DND-41 (cell line): ENCODE data around the gene APBB1IP.

ENCODE experiments used
- CTCF ChIP-seq: IDR thresholded peaks from 2 replicates; pipeline ENCODE4 v1.5.1; 2012; ENCODE audit warnings: borderline replicate concordance, low read length, moderate library complexity, mild to moderate bottlenecking; ENCODE audit not compliant: poor library complexity, severe bottlenecking; ENCODE audit errors: extremely low read depth
- EZH2 ChIP-seq: IDR thresholded peaks from 3 replicates; pipeline ENCODE4 v1.6.1; 2012; ENCODE audit warnings: borderline replicate concordance, low read depth, mild to moderate bottlenecking, moderate library complexity, low read length, inconsistent platforms; ENCODE audit not compliant: severe bottlenecking

GRCh38 chr10:26468291-26468690 lies 30.1 kb downstream of the APBB1IP start:
- TF ChIP-seq CTCF (no peak), EZH2 (no peak)
